Breast epithelium (tissue), 4 donors: ENCODE results near the gene C20orf144. TPM values are rescaled to one million over a fixed set of nuclear protein-coding genes. Genes with fewer than 3 reads are reported as not detected.

Experiments used
- DNase-seq, 2 donors: peaks; one replicate each; pipeline ENCODE4 v3.0.0-alpha.2; 2019; ENCODE audit warnings: low spot score in 2 of 2
- H3K27ac ChIP-seq, 2 donors: fragments of 200-600 bp; sonication (generic) in 1 of 2; one replicate each; pipeline ENCODE4 v1.5.1; 2016 to 2019; ENCODE audit warnings: mild to moderate bottlenecking in 1 of 2
- H3K27me3 ChIP-seq, 2 donors: fragments of 200-600 bp; sonication (generic) in 1 of 2; one replicate each; pipeline versions ENCODE4 v1.5.1 to v1.6.0; 2017 to 2019; ENCODE audit warnings: control low read depth in 1 of 2, mild to moderate bottlenecking in 1 of 2
- H3K36me3 ChIP-seq: fragments of 200-600 bp; one replicate; pipeline ENCODE4 v1.5.1; 2019
- H3K4me1 ChIP-seq, 2 donors: fragments of 200-600 bp; sonication (generic); one replicate each; pipeline ENCODE4 v1.5.1; 2016 to 2019; ENCODE audit warnings: control low read depth in 1 of 2
- H3K4me3 ChIP-seq, 3 donors: fragments of 200-600 bp; sonication (generic); 1 replicate in 2 of 3; 2 replicates in 1 of 3; pipeline ENCODE4 v1.5.1; 2016 to 2019; ENCODE audit warnings: mild to moderate bottlenecking in 3 of 3, moderate library complexity in 2 of 3
- H3K9me3 ChIP-seq, 2 donors: fragments of 200-600 bp; sonication (generic) in 1 of 2; one replicate each; pipeline ENCODE4 v1.5.1; 2016 to 2019; ENCODE audit warnings: control low read depth in 1 of 2
- POLR2A ChIP-seq: fragments of 450-650 bp; IDR thresholded peaks from one replicate; pipeline ENCODE4 v1.6.1; 2016; ENCODE audit warnings: antibody characterized with exemption, mild to moderate bottlenecking, moderate library complexity
- POLR2AphosphoS5 ChIP-seq, 3 donors: sonication (generic); formaldehyde crosslinking; IDR thresholded peaks; one replicate each; pipeline ENCODE4 v1.6.1; 2017; ENCODE audit warnings: antibody characterized with exemption in 3 of 3
- intact Hi-C: fragments of 100-400 bp; cut with DNase I; formaldehyde crosslinking; loops from one replicate; pipeline ENCODE4 v1.15.1; 2023; ENCODE audit warnings: low total_unique reads
- total RNA-seq, 3 donors: library from RNA; depleted of rRNA; stranded (reverse); fragments of >200 nt; gene quantifications; one replicate each; pipeline ENCODE4 v1.1.0, GENCODE V29; 2016
- TF ChIP-seq, protein P1 (sequence below), 3 donors: fragments of 450-650 bp; IDR thresholded peaks; one replicate each; pipeline ENCODE4 v1.5.1; 2016 to 2017; ENCODE audit warnings: antibody characterized with exemption in 3 of 3, mild to moderate bottlenecking in 3 of 3, moderate library complexity in 3 of 3

Gene C20orf144
- total RNA-seq, 3 donors from 2014 or later = 0.16 to 0.33 (median 0.29) TPM

DNA sequence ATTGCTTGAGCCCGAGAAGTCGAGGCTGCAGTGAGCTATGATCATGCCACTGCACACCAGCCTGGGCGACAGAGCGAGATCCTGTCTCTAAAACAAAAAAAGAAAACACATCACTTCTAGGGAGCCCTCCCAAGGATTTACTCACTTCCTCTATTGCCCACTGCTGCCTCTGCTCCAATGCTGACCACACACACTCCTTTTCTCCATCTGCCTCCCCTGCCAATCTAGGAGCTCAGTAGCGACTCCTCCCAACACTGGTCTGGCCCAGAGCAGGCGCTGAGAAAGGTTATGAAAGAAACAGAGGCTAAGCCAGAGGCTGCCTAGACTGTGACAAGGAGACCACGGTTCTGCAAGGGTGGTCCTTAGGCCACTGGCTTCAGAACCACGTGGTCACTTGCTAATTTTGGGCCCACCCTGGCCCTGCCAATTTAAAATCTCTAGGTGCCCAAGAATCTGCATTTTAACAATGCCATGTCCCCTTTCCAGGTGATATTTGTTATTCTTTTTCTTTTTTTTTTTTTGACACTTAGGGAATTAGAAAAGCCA lies 25.3 kb downstream of the C20orf144 start:
- no peaks in the 10 kb centered on the region for H3K36me3 ChIP-seq
- H3K4me1 ChIP-seq = peaks cover 6 to 8% of the 10 kb centered on the region in 2 donors
- no peak for TF ChIP-seq POLR2AphosphoS5 (IDR thresholded peaks at IDR 0.05)
- no peak for TF ChIP-seq POLR2A
- TF ChIP-seq, protein P1, sequence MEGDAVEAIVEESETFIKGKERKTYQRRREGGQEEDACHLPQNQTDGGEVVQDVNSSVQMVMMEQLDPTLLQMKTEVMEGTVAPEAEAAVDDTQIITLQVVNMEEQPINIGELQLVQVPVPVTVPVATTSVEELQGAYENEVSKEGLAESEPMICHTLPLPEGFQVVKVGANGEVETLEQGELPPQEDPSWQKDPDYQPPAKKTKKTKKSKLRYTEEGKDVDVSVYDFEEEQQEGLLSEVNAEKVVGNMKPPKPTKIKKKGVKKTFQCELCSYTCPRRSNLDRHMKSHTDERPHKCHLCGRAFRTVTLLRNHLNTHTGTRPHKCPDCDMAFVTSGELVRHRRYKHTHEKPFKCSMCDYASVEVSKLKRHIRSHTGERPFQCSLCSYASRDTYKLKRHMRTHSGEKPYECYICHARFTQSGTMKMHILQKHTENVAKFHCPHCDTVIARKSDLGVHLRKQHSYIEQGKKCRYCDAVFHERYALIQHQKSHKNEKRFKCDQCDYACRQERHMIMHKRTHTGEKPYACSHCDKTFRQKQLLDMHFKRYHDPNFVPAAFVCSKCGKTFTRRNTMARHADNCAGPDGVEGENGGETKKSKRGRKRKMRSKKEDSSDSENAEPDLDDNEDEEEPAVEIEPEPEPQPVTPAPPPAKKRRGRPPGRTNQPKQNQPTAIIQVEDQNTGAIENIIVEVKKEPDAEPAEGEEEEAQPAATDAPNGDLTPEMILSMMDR (IDR thresholded peaks at IDR 0.05) = no peak
- intact Hi-C loops = no loop called here
- H3K4me3 ChIP-seq = no peak overlapping the region
- H3K9me3 ChIP-seq = no peaks in the 10 kb centered on the region
- no peak for DNase-seq
- H3K27ac ChIP-seq = no peak overlapping the region
- no peaks in the 10 kb centered on the region for H3K27me3 ChIP-seq

DNA sequence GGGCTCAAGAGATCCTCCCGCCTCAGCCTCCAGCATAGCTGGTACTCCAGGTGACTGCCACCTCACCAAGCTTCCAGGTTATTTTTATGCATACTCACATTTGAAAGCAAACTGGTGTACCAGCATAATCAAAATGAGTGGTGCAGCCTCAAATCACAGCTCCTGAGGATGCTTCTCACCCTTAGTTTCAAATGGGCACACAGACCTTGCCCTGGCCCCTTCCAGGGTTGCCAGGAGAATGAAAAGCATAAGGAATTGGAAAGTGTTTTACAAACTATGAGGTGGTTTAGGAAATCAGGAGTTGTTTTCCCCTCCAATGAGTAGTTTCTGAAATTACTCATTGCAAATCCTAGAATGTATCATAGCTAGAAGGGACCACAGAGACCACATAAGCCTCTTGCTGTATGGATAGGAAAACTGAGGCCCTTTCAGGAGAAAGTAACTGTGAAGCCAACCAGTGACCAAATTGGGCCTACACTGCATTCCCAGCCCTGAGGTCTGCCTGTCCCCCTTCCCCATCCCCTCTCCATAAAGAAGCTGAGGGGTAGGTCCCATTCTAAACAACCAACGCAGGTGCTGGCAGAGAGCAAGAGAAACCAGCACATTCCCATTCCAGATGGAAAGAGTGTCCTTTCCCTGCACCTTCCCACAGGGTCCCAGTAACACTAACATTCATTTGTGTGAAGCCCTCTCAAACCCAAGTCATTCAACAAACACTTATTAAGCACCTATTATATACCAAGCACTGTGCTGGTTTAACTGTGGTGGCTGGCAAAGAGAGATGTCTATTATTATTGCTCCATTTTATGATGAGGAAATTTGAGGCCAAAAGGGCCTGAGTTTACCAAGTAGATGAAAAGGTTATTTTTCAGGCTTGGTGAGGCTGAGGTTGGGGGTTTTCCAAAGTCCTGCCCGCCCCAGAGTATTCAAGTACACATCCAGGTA lies 26.1 kb downstream of the C20orf144 start:
- TF ChIP-seq POLR2A = no peak
- no peak for TF ChIP-seq POLR2AphosphoS5 (IDR thresholded peaks at IDR 0.05)
- TF ChIP-seq, protein P1 (IDR thresholded peaks at IDR 0.05) = no peak
- Histone ChIP-seq H3K36me3 (no peaks in the 10 kb centered on the region), H3K27me3 (no peaks in the 10 kb centered on the region), H3K4me1 (peaks cover 6 to 8% of the 10 kb centered on the region in 2 donors), H3K9me3 (no peaks in the 10 kb centered on the region), H3K4me3 (no peak overlapping the region), H3K27ac (no peak overlapping the region)
- intact Hi-C loops = no loop called here
- DNase-seq = no peak

GRCh38 chr20:33688938-33689424 lies 26.9 kb downstream of the C20orf144 start:
- no peak overlapping the region for H3K4me3 ChIP-seq
- H3K27ac ChIP-seq = no peak overlapping the region
- no peak for DNase-seq
- H3K36me3 ChIP-seq = no peaks in the 10 kb centered on the region
- no peaks in the 10 kb centered on the region for H3K27me3 ChIP-seq
- no peak for TF ChIP-seq POLR2A
- TF ChIP-seq POLR2AphosphoS5 (IDR thresholded peaks at IDR 0.05) = no peak
- peaks cover 6 to 8% of the 10 kb centered on the region in 2 donors for H3K4me1 ChIP-seq
- intact Hi-C loops = no loop called here
- H3K9me3 ChIP-seq = no peaks in the 10 kb centered on the region

- Histone ChIP-seq H3K27ac (no peak overlapping the region), H3K4me1 (peaks cover 6 to 8% of the 10 kb centered on the region in 2 donors), H3K36me3 (no peaks in the 10 kb centered on the region), H3K9me3 (no peaks in the 10 kb centered on the region), H3K4me3 (no peak overlapping the region), H3K27me3 (no peaks in the 10 kb centered on the region)
- no peak for DNase-seq
- intact Hi-C loops = no loop called here
- TF ChIP-seq POLR2AphosphoS5 (IDR thresholded peaks at IDR 0.05) (no peak), POLR2A (no peak)
- TF ChIP-seq, protein P1 (IDR thresholded peaks at IDR 0.05) = no peak
These were observed 27.4 kb downstream of the C20orf144 start for GRCh38 chr20:33689493-33689892.

DNA sequence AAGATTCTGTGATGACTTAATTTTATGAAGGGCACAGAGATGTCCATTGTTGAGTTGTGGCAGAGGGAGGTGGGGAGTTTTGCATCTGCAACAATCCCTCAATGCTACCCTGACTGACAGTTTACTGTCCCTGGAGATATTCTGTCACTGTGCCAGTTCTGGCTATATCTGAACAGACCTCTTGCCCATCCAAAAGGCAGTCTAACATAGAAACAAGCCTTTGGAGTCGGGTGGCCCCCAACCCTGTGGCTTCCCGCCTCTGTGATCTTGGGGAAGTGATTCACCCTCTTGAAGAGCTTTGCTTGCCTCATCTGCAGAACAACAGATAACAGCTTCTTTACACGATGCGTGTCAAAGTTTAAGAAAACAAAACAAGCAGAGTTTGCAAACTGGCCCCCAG lies 27.8 kb downstream of the C20orf144 start:
- no peak for DNase-seq
- intact Hi-C loops = no loop called here
- H3K9me3 ChIP-seq = no peaks in the 10 kb centered on the region
- H3K4me3 ChIP-seq = no peak overlapping the region
- peaks cover 6 to 8% of the 10 kb centered on the region in 2 donors for H3K4me1 ChIP-seq
- H3K36me3 ChIP-seq = no peaks in the 10 kb centered on the region
- TF ChIP-seq POLR2A = no peak
- TF ChIP-seq, protein P1 (IDR thresholded peaks at IDR 0.05) = no peak
- TF ChIP-seq POLR2AphosphoS5 (IDR thresholded peaks at IDR 0.05) = no peak
- no peak overlapping the region for H3K27ac ChIP-seq
- no peaks in the 10 kb centered on the region for H3K27me3 ChIP-seq
